HG03354 (cell line): ENCODE results near the gene SLC25A34.
"Not testable (repeated sequence)": the region's sequence is repeated elsewhere in the genome, so short reads cannot be mapped to it uniquely, and the experiment has no call there.

Experiments used
- ATAC-seq: cut with Tn5 transposase; IDR thresholded peaks from one replicate; pipeline ENCODE4 v1.9.1; 2021; ENCODE audit warnings: mild to moderate bottlenecking; ENCODE audit not compliant: unreplicated experiment, poor library complexity, severe bottlenecking

SLC25A34 gene

DNA sequence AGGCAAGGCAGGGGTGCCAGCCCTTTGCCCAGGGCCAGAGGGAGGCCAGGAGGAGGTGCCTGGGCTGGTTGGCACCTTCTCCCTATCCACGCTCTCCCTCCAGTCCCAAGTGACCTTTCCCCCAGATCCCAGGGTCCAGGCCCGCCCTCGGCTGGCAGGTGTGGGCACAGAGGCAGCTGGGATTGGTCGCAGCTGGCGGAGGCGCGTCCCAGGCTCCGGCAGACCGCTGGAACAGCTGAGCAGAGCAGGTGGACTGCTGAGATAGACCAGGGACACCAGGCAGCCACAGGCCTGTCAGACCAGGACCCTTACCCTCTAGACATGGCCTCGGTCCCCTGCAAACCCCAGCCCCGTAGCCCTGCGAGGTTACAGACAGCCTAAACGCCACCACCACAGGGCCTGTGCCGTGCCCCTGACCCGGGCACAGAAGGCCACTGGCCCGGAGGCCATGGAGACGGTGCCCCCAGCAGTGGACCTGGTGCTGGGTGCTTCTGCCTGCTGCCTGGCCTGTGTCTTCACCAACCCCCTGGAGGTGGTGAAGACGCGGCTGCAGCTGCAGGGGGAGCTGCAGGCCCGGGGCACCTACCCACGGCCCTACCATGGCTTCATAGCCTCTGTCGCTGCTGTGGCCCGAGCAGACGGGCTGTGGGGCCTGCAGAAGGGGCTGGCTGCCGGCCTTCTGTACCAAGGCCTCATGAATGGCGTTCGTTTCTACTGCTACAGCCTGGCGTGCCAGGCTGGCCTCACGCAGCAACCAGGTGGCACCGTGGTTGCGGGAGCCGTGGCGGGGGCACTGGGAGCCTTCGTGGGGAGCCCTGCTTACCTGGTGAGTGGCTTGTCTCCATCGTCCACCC lies at the start of gene SLC25A34:
Gene SLC25A34 (plus strand): TSS at position 221 of the 854 bp plus-strand sequence. CDS start 228 bp downstream, at position 449.
- no peak for ATAC-seq

DNA sequence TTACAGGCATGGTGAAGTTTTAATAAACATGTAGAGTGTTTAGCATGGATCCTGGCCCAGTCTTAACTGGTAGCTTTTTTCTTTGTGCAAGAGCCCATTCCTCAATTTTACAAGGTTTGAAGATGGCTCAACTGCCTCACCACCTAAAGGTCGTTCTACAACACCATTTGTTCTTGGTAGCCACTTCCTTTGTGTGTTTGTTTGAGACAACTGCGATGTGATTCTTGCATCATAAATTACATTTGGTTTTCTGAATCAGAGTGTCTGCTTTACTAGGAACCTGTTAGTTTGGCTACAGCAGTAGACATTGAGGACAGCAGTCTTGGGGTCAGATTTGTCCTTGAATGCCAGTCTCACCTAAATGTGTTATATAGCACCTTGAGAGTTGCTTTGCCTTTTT lies 48.6 kb upstream of the SLC25A34 start:
- no peak for ATAC-seq

- no peak for ATAC-seq
These were observed 45.7 kb upstream of the SLC25A34 start for GRCh38 chr1:15690317-15690716.

DNA sequence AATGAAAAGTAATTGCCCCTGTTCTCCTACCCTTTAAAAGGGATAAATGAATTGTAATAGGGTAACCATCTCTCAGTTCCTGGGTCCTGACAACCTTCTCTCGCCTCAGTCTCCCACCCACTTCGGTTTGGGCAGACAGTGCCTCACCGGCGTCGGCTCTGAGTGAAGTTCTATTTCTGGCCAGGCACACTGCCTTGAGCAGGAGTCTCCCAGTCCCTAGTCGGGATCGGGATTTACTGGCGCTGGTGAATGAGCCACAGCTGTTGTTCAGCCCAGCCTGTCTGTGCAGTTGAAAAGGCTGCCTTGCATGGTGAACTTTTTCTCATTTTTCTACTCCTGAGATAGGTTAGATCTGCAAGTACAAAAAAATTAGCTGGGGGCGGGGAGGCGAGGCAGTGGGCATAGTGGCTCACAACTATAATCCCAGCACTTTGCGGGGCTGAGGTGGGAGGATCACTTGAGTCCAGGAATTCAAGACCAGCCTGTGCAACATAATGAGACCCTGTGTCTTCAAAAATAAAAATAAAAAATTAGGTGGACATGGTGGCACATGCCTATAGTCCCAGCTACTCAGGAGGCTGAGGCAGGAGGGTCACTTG lies 44.5 kb upstream of the SLC25A34 start:
- ATAC-seq, result no peak

DNA sequence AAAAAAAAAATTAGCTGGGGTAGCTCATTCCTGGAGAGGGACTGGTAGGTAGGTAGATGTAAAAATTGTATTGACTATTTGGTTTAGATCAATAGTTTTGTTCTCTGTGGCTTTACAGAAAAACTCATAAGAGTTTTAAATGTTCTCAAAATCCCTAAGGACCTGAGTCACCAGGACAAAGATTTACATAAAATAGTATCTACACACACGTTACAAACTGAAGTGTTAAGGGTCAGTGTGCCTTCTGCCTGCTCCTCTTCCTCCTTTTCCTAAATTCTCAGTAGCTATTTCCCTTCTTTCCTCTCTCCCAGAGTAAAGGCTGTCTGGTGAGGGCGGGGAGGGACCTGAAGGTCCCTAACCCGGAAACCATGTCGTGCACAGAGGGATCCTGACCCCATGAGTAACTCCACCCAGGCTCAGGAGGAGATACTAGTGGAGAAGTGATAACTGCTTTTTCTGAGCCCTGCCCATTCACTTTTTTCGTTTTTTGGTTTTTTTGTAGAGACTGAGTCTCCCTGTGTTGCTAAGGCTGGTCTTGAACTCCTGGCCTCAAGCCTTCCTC lies 43.9 kb upstream of the SLC25A34 start:
- ATAC-seq, result no peak

DNA sequence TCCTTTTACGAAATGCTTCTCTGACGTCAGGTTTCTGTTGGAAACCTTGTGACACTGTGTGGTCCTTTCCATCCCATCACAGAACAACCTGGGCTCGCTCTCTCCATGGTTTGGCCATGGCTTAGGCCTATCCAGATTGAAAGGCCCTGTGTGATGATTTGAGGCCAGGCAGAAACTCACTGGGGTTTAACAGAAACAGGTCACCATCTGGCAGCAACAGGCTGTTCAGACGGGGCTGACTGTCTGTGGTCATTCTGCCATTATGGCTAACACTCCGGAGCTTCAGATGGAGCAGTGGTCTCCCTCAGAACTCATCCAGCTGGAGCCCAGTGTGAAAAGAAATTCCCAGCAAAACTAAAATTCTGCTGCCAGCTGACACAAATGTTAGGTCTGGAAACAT lies 42.7 kb upstream of the SLC25A34 start:
- no peak for ATAC-seq

- peak; percentile 97 for ATAC-seq
These were observed 39.0 kb upstream of the SLC25A34 start for GRCh38 chr1:15696956-15697521.

DNA sequence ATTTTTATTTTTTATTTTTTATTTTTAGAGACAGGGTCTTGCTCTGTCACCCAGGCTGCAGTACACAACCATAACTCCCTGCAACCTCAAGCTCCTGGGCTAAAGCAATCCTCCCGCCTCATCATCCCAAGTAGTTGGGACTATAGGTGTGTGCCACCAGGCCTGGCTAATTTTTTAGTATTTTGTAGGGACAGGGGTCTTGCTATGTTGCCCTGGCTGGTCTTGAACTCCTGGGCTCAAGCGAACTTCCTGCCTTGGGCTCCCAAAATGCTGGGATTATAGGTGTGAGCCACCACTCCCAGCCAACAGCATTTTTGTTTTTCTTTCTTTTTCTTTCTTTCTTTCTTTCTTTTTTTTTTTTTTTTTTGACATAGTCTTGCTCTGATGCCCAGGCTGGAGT lies 37.9 kb upstream of the SLC25A34 start:
- ATAC-seq, result no peak

- not testable (repeated sequence) for ATAC-seq
These were observed 36.7 kb upstream of the SLC25A34 start for GRCh38 chr1:15699321-15699720.

GRCh38 chr1:15700508-15700907 lies 35.5 kb upstream of the SLC25A34 start:
- ATAC-seq, result no peak

DNA sequence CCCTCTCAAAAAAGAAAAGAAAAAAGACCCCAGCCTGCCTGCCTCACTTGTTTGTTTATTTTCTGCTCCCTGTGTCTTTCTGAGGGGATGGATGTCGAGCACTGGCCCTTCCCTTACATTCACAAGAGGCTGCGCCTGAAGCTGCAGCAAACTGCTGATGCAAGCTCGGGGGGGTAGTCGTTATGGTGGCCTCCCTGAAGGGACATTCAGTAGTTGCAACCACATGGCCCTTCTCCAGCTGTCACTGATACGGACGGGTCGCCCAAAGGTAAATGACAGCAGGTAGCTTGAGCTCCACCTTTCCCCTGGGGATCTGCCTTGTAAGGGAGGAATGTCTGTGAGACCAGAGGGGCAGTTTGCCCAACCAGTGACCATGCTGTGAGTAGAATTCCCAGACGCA lies 34.3 kb upstream of the SLC25A34 start:
- no peak for ATAC-seq

GRCh38 chr1:15702722-15703550 lies 33.1 kb upstream of the SLC25A34 start:
- no peak for ATAC-seq

DNA sequence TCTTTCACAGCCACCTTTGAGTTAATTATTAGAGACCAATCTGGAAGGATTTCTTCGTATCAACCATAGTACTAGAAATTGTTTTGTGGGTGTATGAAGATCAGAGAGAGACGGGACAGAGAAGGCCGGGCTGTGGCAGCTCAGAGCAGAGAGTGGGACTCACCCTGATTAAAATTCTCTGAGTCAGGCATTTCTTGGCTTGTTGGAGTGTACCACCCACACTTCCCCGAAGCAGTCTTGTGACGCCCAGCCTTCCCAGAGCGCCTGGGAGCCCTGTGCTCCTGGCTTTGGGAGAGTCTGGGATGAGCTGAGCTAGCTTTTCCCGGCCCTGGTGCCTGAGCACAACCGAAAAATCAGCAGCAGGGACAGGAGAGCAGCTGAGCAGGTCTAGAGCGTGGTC lies 32.5 kb upstream of the SLC25A34 start:
- ATAC-seq, result no peak

- no peak for ATAC-seq
These were observed 31.4 kb upstream of the SLC25A34 start for GRCh38 chr1:15704526-15705183.

GRCh38 chr1:15705184-15705566 lies 30.9 kb upstream of the SLC25A34 start:
- ATAC-seq, result no peak

DNA sequence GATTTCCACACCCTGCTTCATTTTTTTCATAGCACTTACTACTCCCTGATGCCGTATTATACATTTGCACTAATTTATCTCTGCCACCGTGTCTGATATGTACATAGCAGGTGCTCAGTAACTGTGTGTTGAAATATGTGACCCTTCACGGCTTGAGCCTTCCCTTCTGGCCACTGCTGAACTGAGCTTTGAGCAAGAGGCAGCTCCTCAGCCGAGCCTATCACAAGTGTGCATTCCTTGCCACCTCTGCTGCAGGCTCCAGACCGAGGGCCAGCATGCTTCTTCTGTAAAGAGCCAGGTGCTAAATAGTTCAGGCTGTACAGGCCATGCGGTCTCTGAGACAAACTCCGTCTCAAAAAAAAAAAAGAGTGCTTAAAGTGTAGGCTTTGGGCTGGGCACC lies 29.3 kb upstream of the SLC25A34 start:
- ATAC-seq, result no peak

DNA sequence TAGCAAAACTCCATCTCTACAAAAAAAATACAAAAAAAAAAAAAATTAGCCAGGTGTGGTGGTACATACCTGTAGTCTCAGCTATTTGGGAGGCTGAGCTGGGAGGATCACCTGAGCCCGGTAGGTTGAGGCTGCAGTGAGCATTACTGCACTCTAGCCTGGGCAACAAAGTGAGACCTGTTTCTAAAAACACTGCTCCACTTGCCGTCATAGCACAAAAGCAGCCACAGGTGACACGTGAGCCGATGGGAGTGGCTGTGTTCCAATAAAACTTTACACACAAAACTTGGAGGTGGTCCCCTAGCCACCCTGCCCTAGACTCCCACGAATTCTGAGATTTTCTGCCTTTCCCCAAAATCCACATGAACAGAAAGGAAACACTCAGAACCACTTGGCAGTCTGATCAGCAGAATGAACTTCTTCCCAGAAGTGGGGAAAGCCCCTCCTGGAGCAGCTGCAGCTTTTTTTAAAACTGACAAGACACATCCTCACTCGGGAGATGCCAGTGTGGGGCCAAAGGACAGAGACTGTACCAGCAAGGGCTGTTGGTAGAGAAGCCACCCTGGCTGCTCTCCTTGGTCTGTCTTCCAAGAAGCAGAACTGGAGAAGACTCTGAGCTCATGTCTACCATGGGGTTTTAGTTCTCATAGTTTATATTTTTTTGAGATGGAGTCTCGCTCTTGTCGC lies 28.7 kb upstream of the SLC25A34 start:
- no peak for ATAC-seq

- ATAC-seq, result no peak
These were observed 27.4 kb upstream of the SLC25A34 start for GRCh38 chr1:15708486-15709137.
